K562 (cell line): Measurements from ENCODE around the gene CYB5B.

Experiments
- CEBPB ChIP-seq: fragments of 450-650 bp; IDR thresholded peaks from 2 replicates; pipeline ENCODE4 v1.6.1; 2016; ENCODE audit warnings: missing genetic modification characterization, missing compliant biosample characterization
- CTCF ChIP-seq, 3 experiments: IDR thresholded peaks in 2 of 3; conservative IDR thresholded peaks in 1 of 3; 2 replicates each; pipeline ENCODE4 v1.5.1; 2011 to 2012; ENCODE audit warnings: low read length in 3 of 3, mild to moderate bottlenecking in 3 of 3, control low read depth in 2 of 3, improper control_type of control experiment in 1 of 3, inconsistent platforms in 1 of 3, low read depth in 1 of 3, mixed read lengths in 1 of 3, moderate library complexity in 1 of 3; ENCODE audit not compliant: insufficient read depth in 2 of 3
- JUND ChIP-seq, 2 experiments: IDR thresholded peaks; 2 replicates in 1 of 2; 3 replicates in 1 of 2; pipeline ENCODE4 v1.6.1; 2011; ENCODE audit warnings: borderline replicate concordance in 2 of 2, low read depth in 2 of 2, low read length in 2 of 2, improper control_type of control experiment in 1 of 2, missing biosample characterization in 1 of 2, missing genetic modification characterization in 1 of 2, missing genetic modification reagents in 1 of 2
- PTRF ChIP-seq: fragments of 450-650 bp; IDR thresholded peaks from 2 replicates; pipeline ENCODE4 v1.6.1; 2016; ENCODE audit warnings: mild to moderate bottlenecking, missing genetic modification characterization, missing compliant biosample characterization
- SAP30 ChIP-seq: fragments of 200-600 bp; sonication (generic); IDR thresholded peaks from 2 replicates; pipeline ENCODE4 v1.6.1; 2012; ENCODE audit warnings: borderline replicate concordance, low read depth, mild to moderate bottlenecking, moderate library complexity, low read length, control low read depth, inconsistent platforms; ENCODE audit not compliant: insufficient read depth, poor library complexity, severe bottlenecking
- SMC3 ChIP-seq: conservative IDR thresholded peaks from 2 replicates; pipeline ENCODE4 v1.6.1; 2011; ENCODE audit warnings: low read depth, low read length, improper control_type of control experiment; ENCODE audit not compliant: insufficient read depth
- TAF1 ChIP-seq: IDR thresholded peaks from 2 replicates; pipeline ENCODE4 v1.6.1; 2011; ENCODE audit warnings: mild to moderate bottlenecking, low read length, moderate library complexity; ENCODE audit not compliant: insufficient read depth, control insufficient read depth, severe bottlenecking; ENCODE audit errors: extremely low read depth
- ZNF263 ChIP-seq: sonication (generic); formaldehyde crosslinking; IDR thresholded peaks from 2 replicates; pipeline ENCODE4 v1.8.0; 2022; ENCODE audit warnings: mild to moderate bottlenecking, missing genetic modification reagents, borderline replicate concordance
- TF ChIP-seq, protein P1 (sequence below): fragments of 200-600 bp; sonication (generic); IDR thresholded peaks from one replicate; pipeline ENCODE4 v1.6.1; 2012; ENCODE audit warnings: mild to moderate bottlenecking, low read depth, low read length, inconsistent platforms

DNA sequence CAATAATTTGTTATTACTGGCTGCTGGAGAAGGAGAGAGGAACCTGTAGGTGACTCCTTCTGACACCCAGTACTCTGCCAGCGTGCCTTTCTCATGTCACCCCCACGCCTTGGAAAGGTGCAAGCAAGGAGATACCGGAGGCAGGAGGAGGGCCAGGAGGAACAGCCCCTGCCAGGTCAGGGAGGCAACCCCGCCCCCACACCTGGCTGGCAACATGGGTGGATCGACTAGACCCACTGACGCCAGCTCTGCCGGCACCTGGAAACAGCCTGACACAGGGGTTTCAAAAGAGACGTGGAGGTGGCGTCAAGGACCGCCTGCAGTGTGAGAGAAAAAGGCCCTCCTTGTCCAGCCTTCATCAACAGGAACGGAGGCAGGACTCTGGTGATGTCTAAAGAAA is 62.3 kb downstream of the CYB5B start:
- TF ChIP-seq JUND (IDR thresholded peaks at IDR 0.05; ENCODE audit: borderline replicate concordance, low read depth, low read length) (no peak), JUND (tag; IDR thresholded peaks at IDR 0.05; ENCODE audit: borderline replicate concordance, low read depth, low read length) (no peak), ZNF263 (CRISPR knock-in tag) (no peak), CTCF (IDR thresholded peaks at IDR 0.05 in 2 of 3, conservative IDR thresholded peaks at IDR 0.05 in 1 of 3; ENCODE audit: insufficient read depth in 2 of 3, low read depth in 1 of 3, low read length in 3 of 3) (no peak), SAP30 (no peak), PTRF (tag) (no peak), CEBPB (tag) (no peak), SMC3 (no peak), TAF1 (no peak)
- TF ChIP-seq, protein P1, sequence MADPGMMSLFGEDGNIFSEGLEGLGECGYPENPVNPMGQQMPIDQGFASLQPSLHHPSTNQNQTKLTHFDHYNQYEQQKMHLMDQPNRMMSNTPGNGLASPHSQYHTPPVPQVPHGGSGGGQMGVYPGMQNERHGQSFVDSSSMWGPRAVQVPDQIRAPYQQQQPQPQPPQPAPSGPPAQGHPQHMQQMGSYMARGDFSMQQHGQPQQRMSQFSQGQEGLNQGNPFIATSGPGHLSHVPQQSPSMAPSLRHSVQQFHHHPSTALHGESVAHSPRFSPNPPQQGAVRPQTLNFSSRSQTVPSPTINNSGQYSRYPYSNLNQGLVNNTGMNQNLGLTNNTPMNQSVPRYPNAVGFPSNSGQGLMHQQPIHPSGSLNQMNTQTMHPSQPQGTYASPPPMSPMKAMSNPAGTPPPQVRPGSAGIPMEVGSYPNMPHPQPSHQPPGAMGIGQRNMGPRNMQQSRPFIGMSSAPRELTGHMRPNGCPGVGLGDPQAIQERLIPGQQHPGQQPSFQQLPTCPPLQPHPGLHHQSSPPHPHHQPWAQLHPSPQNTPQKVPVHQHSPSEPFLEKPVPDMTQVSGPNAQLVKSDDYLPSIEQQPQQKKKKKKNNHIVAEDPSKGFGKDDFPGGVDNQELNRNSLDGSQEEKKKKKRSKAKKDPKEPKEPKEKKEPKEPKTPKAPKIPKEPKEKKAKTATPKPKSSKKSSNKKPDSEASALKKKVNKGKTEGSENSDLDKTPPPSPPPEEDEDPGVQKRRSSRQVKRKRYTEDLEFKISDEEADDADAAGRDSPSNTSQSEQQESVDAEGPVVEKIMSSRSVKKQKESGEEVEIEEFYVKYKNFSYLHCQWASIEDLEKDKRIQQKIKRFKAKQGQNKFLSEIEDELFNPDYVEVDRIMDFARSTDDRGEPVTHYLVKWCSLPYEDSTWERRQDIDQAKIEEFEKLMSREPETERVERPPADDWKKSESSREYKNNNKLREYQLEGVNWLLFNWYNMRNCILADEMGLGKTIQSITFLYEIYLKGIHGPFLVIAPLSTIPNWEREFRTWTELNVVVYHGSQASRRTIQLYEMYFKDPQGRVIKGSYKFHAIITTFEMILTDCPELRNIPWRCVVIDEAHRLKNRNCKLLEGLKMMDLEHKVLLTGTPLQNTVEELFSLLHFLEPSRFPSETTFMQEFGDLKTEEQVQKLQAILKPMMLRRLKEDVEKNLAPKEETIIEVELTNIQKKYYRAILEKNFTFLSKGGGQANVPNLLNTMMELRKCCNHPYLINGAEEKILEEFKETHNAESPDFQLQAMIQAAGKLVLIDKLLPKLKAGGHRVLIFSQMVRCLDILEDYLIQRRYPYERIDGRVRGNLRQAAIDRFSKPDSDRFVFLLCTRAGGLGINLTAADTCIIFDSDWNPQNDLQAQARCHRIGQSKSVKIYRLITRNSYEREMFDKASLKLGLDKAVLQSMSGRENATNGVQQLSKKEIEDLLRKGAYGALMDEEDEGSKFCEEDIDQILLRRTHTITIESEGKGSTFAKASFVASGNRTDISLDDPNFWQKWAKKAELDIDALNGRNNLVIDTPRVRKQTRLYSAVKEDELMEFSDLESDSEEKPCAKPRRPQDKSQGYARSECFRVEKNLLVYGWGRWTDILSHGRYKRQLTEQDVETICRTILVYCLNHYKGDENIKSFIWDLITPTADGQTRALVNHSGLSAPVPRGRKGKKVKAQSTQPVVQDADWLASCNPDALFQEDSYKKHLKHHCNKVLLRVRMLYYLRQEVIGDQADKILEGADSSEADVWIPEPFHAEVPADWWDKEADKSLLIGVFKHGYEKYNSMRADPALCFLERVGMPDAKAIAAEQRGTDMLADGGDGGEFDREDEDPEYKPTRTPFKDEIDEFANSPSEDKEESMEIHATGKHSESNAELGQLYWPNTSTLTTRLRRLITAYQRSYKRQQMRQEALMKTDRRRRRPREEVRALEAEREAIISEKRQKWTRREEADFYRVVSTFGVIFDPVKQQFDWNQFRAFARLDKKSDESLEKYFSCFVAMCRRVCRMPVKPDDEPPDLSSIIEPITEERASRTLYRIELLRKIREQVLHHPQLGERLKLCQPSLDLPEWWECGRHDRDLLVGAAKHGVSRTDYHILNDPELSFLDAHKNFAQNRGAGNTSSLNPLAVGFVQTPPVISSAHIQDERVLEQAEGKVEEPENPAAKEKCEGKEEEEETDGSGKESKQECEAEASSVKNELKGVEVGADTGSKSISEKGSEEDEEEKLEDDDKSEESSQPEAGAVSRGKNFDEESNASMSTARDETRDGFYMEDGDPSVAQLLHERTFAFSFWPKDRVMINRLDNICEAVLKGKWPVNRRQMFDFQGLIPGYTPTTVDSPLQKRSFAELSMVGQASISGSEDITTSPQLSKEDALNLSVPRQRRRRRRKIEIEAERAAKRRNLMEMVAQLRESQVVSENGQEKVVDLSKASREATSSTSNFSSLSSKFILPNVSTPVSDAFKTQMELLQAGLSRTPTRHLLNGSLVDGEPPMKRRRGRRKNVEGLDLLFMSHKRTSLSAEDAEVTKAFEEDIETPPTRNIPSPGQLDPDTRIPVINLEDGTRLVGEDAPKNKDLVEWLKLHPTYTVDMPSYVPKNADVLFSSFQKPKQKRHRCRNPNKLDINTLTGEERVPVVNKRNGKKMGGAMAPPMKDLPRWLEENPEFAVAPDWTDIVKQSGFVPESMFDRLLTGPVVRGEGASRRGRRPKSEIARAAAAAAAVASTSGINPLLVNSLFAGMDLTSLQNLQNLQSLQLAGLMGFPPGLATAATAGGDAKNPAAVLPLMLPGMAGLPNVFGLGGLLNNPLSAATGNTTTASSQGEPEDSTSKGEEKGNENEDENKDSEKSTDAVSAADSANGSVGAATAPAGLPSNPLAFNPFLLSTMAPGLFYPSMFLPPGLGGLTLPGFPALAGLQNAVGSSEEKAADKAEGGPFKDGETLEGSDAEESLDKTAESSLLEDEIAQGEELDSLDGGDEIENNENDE, result no peak
